Liver (tissue), 9 donors: ENCODE data around the gene SH3BP2. TPM values are rescaled to one million over a fixed set of nuclear protein-coding genes. Genes with fewer than 3 reads are reported as not detected.

ENCODE experiments used
- DNase-seq: peaks from one replicate; pipeline ENCODE4 v3.0.0-alpha.2; 2017; ENCODE audit warnings: low spot score
- H3K27ac ChIP-seq, 2 donors: one replicate each; pipeline ENCODE4 v1.7.0; 2013; ENCODE audit warnings: inconsistent platforms in 2 of 2, low read length in 2 of 2, control low read depth in 1 of 2, low read depth in 1 of 2, mild to moderate bottlenecking in 1 of 2
- H3K27me3 ChIP-seq, 4 donors: one replicate each; pipeline versions ENCODE4 v1.6.1 to v1.7.0; 2013; ENCODE audit warnings: low read length in 3 of 4, inconsistent platforms in 1 of 4, mild to moderate bottlenecking in 1 of 4, moderate library complexity in 1 of 4; ENCODE audit not compliant: control insufficient read depth in 4 of 4, insufficient read depth in 4 of 4
- H3K36me3 ChIP-seq, 4 donors: one replicate each; pipeline versions ENCODE4 v1.6.1 to v1.7.0; 2013; ENCODE audit warnings: low read length in 3 of 4, mild to moderate bottlenecking in 3 of 4, low read depth in 1 of 4, moderate library complexity in 1 of 4; ENCODE audit not compliant: control insufficient read depth in 4 of 4, insufficient read depth in 3 of 4
- H3K4me1 ChIP-seq, 4 donors: one replicate each; pipeline versions ENCODE4 v1.6.1 to v1.7.0; 2013; ENCODE audit warnings: low read length in 3 of 4, mild to moderate bottlenecking in 3 of 4, moderate library complexity in 1 of 4; ENCODE audit not compliant: control insufficient read depth in 4 of 4, insufficient read depth in 4 of 4
- H3K4me3 ChIP-seq, 3 donors: one replicate each; pipeline versions ENCODE4 v1.6.1 to v1.7.0; 2013; ENCODE audit warnings: low read length in 3 of 3, control low read depth in 1 of 3, low read depth in 1 of 3, mild to moderate bottlenecking in 1 of 3
- H3K9ac ChIP-seq, 2 donors: one replicate each; pipeline ENCODE4 v1.7.0; 2013; ENCODE audit warnings: low read length in 2 of 2, mild to moderate bottlenecking in 2 of 2, moderate library complexity in 2 of 2, control low read depth in 1 of 2, low read depth in 1 of 2
- H3K9me3 ChIP-seq, 4 donors: one replicate each; pipeline versions ENCODE4 v1.6.1 to v1.7.0; 2013; ENCODE audit warnings: low read length in 3 of 4; ENCODE audit not compliant: control insufficient read depth in 4 of 4
- EGR1 ChIP-seq, 2 donors: IDR thresholded peaks; 2 replicates each; pipeline ENCODE4 v1.6.1; 2016 to 2018; ENCODE audit warnings: antibody characterized with exemption in 2 of 2, low read depth in 2 of 2
- GABPA ChIP-seq, 2 donors: IDR thresholded peaks in 1 of 2; conservative IDR thresholded peaks in 1 of 2; 2 replicates each; pipeline ENCODE4 v1.6.1; 2016; ENCODE audit warnings: antibody characterized with exemption in 2 of 2, mild to moderate bottlenecking in 1 of 2, moderate library complexity in 1 of 2
- HNF4A ChIP-seq, 2 donors: conservative IDR thresholded peaks; 2 replicates each; pipeline ENCODE4 v1.6.1; 2016; ENCODE audit warnings: antibody characterized with exemption in 2 of 2, mild to moderate bottlenecking in 2 of 2
- HNF4G ChIP-seq: IDR thresholded peaks from 2 replicates; pipeline ENCODE4 v1.6.1; 2016; ENCODE audit warnings: antibody characterized with exemption
- JUND ChIP-seq, 2 donors: IDR thresholded peaks; 2 replicates each; pipeline ENCODE4 v1.6.1; 2016; ENCODE audit warnings: antibody characterized with exemption in 2 of 2
- NR2F2 ChIP-seq: IDR thresholded peaks from 2 replicates; pipeline ENCODE4 v1.6.1; 2016; ENCODE audit warnings: antibody characterized with exemption
- RAD21 ChIP-seq, 2 donors: IDR thresholded peaks; 2 replicates each; pipeline ENCODE4 v1.6.1; 2016; ENCODE audit warnings: antibody characterized with exemption in 2 of 2, mild to moderate bottlenecking in 2 of 2
- RXRA ChIP-seq, 2 donors: IDR thresholded peaks; 2 replicates each; pipeline ENCODE4 v1.6.1; 2017 to 2018; ENCODE audit warnings: antibody characterized with exemption in 2 of 2, mild to moderate bottlenecking in 1 of 2
- SP1 ChIP-seq: IDR thresholded peaks from 2 replicates; pipeline ENCODE4 v1.6.1; 2018; ENCODE audit warnings: antibody characterized with exemption, mild to moderate bottlenecking
- TAF1 ChIP-seq: conservative IDR thresholded peaks from 2 replicates; pipeline ENCODE4 v1.6.1; 2016; ENCODE audit warnings: antibody characterized with exemption, mild to moderate bottlenecking
- YY1 ChIP-seq: IDR thresholded peaks from 2 replicates; pipeline ENCODE4 v1.6.1; 2016; ENCODE audit warnings: antibody characterized with exemption, mild to moderate bottlenecking
- ZBTB33 ChIP-seq: IDR thresholded peaks from 2 replicates; pipeline ENCODE4 v1.6.1; 2016; ENCODE audit warnings: antibody characterized with exemption
- WGBS: extraction: QIAGEN DNeasy Blood & Tissue Kit; methylation state at CpG from one replicate; pipeline ENCODE4 v1.1.7; 2013; 5-methylcytosine and 5-hydroxymethylcytosine counted together
- polyA plus RNA-seq, 2 donors: library from polyadenylated mRNA; stranded (reverse) in 1 of 2; unstranded in 1 of 2; fragments of 200-250 nt in 1 of 2; fragments of >200 nt in 1 of 2; fragmentation: Nextera tagmentation in 1 of 2; extraction: Ambion mirVana in 1 of 2; gene quantifications; one replicate each; pipeline versions ENCODE4 v1.2.1 to v1.2.3, GENCODE V29; 2013 to 2015
- total RNA-seq, 2 donors: library from RNA; depleted of rRNA; stranded (reverse); fragments of >200 nt; gene quantifications; one replicate each; pipeline ENCODE4 v1.2.3, GENCODE V29; 2014
- TF ChIP-seq, protein P1 (sequence below): IDR thresholded peaks from 2 replicates; pipeline ENCODE4 v1.6.1; 2016; ENCODE audit warnings: antibody characterized with exemption
- TF ChIP-seq, protein P2 (sequence below): fragments of 150-350 bp; IDR thresholded peaks from 2 replicates; pipeline ENCODE4 v1.5.1; 2017; ENCODE audit warnings: improper control_type of control experiment, low read depth, low read length; ENCODE audit not compliant: missing input control
- TF ChIP-seq, protein P3 (sequence below): IDR thresholded peaks from 2 replicates; pipeline ENCODE4 v1.6.1; 2016; ENCODE audit warnings: antibody characterized with exemption, mild to moderate bottlenecking
- TF ChIP-seq, protein P4 (sequence below): IDR thresholded peaks from 2 replicates; pipeline ENCODE4 v1.6.1; 2016; ENCODE audit warnings: antibody characterized with exemption
- donor health status: healthy.
- donor health status: healthy.
- donor health status: healthy.
- donor health status: healthy.
- donor health status: healthy.

SH3BP2 gene
- total and polyA plus RNA-seq, 4 donors: 17.9 to 80.2 (median 38.5) TPM

DNA sequence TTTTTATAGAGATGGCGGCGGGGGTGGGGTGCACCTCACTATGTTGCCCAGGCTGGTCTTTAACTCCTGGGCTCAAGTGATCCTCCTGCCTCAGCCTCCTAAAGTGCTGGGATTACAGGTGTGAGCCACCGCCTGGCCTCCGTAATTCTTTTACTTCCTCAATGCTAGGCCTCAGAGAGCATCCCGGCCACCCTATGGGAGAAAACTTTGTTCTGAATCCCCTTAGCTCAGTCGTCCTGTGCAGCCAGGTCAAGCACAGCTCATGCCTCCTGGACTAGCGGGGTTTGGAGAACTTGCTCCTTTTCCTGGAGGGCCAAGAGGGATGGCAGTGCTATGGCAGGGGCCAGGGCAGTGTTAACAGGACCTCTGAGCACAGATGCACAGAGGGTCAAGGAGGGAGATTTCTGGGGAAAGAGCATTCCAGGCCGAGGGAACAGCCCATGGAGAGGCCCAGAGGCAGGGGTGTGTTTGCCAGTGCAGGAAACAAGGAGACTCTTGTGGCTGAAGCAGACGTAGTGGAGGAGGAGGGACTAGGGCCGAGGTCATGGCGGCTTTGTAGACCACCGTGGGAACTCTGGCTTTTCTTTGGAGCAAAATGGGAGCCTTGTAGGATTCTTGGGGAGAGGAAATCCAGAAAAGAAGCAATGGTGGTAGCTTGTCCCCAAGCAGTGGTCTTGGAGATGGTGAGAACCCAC, 26.9 kb upstream of the SH3BP2 start:
- H3K4me3 ChIP-seq: no peak overlapping the region
- H3K9ac ChIP-seq: no peak overlapping the region
- H3K36me3 ChIP-seq: no peaks in the 10 kb centered on the region
- TF ChIP-seq ZBTB33: no peak
- TF ChIP-seq RXRA (IDR thresholded peaks at IDR 0.05): no peak
- no peak for TF ChIP-seq HNF4G
- TF ChIP-seq, protein P1, sequence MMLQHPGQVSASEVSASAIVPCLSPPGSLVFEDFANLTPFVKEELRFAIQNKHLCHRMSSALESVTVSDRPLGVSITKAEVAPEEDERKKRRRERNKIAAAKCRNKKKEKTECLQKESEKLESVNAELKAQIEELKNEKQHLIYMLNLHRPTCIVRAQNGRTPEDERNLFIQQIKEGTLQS: no peak
- TF ChIP-seq, protein P2, sequence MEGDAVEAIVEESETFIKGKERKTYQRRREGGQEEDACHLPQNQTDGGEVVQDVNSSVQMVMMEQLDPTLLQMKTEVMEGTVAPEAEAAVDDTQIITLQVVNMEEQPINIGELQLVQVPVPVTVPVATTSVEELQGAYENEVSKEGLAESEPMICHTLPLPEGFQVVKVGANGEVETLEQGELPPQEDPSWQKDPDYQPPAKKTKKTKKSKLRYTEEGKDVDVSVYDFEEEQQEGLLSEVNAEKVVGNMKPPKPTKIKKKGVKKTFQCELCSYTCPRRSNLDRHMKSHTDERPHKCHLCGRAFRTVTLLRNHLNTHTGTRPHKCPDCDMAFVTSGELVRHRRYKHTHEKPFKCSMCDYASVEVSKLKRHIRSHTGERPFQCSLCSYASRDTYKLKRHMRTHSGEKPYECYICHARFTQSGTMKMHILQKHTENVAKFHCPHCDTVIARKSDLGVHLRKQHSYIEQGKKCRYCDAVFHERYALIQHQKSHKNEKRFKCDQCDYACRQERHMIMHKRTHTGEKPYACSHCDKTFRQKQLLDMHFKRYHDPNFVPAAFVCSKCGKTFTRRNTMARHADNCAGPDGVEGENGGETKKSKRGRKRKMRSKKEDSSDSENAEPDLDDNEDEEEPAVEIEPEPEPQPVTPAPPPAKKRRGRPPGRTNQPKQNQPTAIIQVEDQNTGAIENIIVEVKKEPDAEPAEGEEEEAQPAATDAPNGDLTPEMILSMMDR: no peak
- TF ChIP-seq TAF1: no peak
- TF ChIP-seq JUND (IDR thresholded peaks at IDR 0.05): no peak
- TF ChIP-seq YY1: no peak
- TF ChIP-seq RAD21 (IDR thresholded peaks at IDR 0.05): no peak
- TF ChIP-seq GABPA (IDR thresholded peaks at IDR 0.05 in 1 of 2, conservative IDR thresholded peaks at IDR 0.05 in 1 of 2): no peak
- TF ChIP-seq SP1: no peak
- TF ChIP-seq, protein P3, sequence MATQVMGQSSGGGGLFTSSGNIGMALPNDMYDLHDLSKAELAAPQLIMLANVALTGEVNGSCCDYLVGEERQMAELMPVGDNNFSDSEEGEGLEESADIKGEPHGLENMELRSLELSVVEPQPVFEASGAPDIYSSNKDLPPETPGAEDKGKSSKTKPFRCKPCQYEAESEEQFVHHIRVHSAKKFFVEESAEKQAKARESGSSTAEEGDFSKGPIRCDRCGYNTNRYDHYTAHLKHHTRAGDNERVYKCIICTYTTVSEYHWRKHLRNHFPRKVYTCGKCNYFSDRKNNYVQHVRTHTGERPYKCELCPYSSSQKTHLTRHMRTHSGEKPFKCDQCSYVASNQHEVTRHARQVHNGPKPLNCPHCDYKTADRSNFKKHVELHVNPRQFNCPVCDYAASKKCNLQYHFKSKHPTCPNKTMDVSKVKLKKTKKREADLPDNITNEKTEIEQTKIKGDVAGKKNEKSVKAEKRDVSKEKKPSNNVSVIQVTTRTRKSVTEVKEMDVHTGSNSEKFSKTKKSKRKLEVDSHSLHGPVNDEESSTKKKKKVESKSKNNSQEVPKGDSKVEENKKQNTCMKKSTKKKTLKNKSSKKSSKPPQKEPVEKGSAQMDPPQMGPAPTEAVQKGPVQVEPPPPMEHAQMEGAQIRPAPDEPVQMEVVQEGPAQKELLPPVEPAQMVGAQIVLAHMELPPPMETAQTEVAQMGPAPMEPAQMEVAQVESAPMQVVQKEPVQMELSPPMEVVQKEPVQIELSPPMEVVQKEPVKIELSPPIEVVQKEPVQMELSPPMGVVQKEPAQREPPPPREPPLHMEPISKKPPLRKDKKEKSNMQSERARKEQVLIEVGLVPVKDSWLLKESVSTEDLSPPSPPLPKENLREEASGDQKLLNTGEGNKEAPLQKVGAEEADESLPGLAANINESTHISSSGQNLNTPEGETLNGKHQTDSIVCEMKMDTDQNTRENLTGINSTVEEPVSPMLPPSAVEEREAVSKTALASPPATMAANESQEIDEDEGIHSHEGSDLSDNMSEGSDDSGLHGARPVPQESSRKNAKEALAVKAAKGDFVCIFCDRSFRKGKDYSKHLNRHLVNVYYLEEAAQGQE: no peak
- TF ChIP-seq EGR1 (IDR thresholded peaks at IDR 0.05; ENCODE audit: low read depth in 2 of 2): no peak
- DNase-seq: no peak
- no peak overlapping the region for H3K27ac ChIP-seq
- no peaks in the 10 kb centered on the region for H3K27me3 ChIP-seq
- 96% methylated on average over 12 of the region's 12 CpGs for WGBS
- no peaks in the 10 kb centered on the region for H3K9me3 ChIP-seq
- H3K4me1 ChIP-seq: peaks cover 5 to 12% (median 10%) of the 10 kb centered on the region in 4 donors

DNA sequence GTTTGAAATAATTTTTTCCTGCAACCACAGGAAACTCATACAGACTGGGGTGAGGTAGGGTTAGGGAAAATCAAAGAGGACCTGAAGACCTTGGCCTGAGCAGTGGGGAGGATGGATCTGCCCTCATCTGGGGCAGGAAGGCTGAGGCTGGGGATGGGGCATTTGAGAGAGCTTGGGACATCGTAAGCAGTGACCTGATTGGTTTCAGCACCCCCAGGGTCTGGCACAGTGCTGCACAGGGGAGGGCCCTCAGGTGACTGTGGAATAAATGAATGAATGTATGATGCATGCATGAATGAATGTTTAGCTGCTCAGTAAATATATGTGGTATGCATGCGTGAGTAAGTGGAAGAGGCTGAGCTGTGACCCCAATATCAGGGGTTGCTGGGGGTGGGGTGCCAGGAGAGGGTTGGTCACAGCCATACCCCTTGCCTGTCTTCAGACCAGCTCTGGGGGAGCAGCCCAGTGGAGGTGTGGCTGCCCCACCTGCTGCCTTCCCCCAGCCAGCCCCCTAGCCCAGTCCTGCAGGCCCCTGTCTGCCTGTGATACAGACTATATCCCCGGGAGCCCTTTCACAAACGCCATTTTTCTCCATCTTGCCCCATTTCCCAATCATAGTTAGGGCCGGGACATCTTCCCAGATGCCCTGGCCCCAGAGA, 25.7 kb upstream of the SH3BP2 start:
- 90% methylated on average over 5 of the region's 5 CpGs for WGBS
- peaks cover 0 to 3% (median under 1%) of the 10 kb centered on the region in 4 donors for H3K4me1 ChIP-seq
- H3K27me3 ChIP-seq: no peaks in the 10 kb centered on the region
- no peak overlapping the region for H3K4me3 ChIP-seq
- H3K27ac ChIP-seq: no peak overlapping the region
- H3K36me3 ChIP-seq: no peaks in the 10 kb centered on the region
- H3K9ac ChIP-seq: no peak overlapping the region
- no peaks in the 10 kb centered on the region for H3K9me3 ChIP-seq
- DNase-seq: no peak
- TF ChIP-seq, protein P4, sequence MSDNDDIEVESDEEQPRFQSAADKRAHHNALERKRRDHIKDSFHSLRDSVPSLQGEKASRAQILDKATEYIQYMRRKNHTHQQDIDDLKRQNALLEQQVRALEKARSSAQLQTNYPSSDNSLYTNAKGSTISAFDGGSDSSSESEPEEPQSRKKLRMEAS: no peak
- TF ChIP-seq, protein P3: no peak
- no peak for TF ChIP-seq NR2F2
- no peak for TF ChIP-seq RAD21 (IDR thresholded peaks at IDR 0.05)
- TF ChIP-seq SP1: no peak
- TF ChIP-seq GABPA (IDR thresholded peaks at IDR 0.05 in 1 of 2, conservative IDR thresholded peaks at IDR 0.05 in 1 of 2): no peak
- TF ChIP-seq, protein P1: no peak
- TF ChIP-seq TAF1: no peak
- TF ChIP-seq HNF4A (conservative IDR thresholded peaks at IDR 0.05): no peak
